Measurements from ENCODE around the gene ADAD1. TPM values are rescaled to one million over a fixed set of nuclear protein-coding genes. Genes with fewer than 3 reads are reported as not detected.

ADAD1 gene
- total RNA-seq, 2 donors from 2014 or later: not detected

- no peak overlapping the region for H3K4me3 ChIP-seq (ENCODE audit: low read length)
- WGBS, 2 experiments (ENCODE audit: insufficient coverage in 1 of 2, insufficient read length in 1 of 2): 96 to 97% methylated on average over 5 of the region's 5 CpGs
- TF ChIP-seq CTCF (conservative IDR thresholded peaks at IDR 0.05): no peak
- no peak overlapping the region for H3K9ac ChIP-seq (ENCODE audit: extremely low read depth, low read length, poor library complexity, severe bottlenecking)
- H3K9me3 Mint-ChIP-seq: no peaks in the 10 kb centered on the region
- H3K4me3 Mint-ChIP-seq: no peak overlapping the region
- H3K36me3 ChIP-seq (ENCODE audit: control insufficient read depth, insufficient read depth, low read length): peaks cover 64% of the 10 kb centered on the region
- no peaks in the 10 kb centered on the region for H3K9me3 ChIP-seq (ENCODE audit: control insufficient read depth, low read length)
- H3K27me3 ChIP-seq (ENCODE audit: control insufficient read depth, insufficient read depth, low read length, poor library complexity, severe bottlenecking): no peaks in the 10 kb centered on the region
- peaks cover 4% of the 10 kb centered on the region for H3K4me1 Mint-ChIP-seq
- H3K4me1 ChIP-seq (ENCODE audit: control insufficient read depth, insufficient read depth, low read length): no peaks in the 10 kb centered on the region
- no peak overlapping the region for H3K27ac Mint-ChIP-seq
- peaks cover 32% of the 10 kb centered on the region for H3K36me3 Mint-ChIP-seq (ENCODE audit: low read depth)
- H3K27me3 Mint-ChIP-seq (ENCODE audit: insufficient read depth): no peaks in the 10 kb centered on the region
- DNase-seq: no peak
- no peak overlapping the region for H3K27ac ChIP-seq (ENCODE audit: low read depth, low read length)
Measured at GRCh38 chr4:122346503-122346902, 32.3 kb upstream of the ADAD1 start.

GRCh38 chr4:122356317-122356808, 22.4 kb upstream of the ADAD1 start:
- H3K4me3 Mint-ChIP-seq: no peak overlapping the region
- DNase-seq: no peak
- Histone ChIP-seq H3K4me1 (ENCODE audit: control insufficient read depth, insufficient read depth, low read length) (no peaks in the 10 kb centered on the region), H3K27me3 (ENCODE audit: control insufficient read depth, insufficient read depth, low read length, poor library complexity, severe bottlenecking) (no peaks in the 10 kb centered on the region), H3K36me3 (ENCODE audit: control insufficient read depth, insufficient read depth, low read length) (peaks cover 61% of the 10 kb centered on the region), H3K27ac (ENCODE audit: low read depth, low read length) (no peak overlapping the region), H3K9me3 (ENCODE audit: control insufficient read depth, low read length) (no peaks in the 10 kb centered on the region), H3K9ac (ENCODE audit: extremely low read depth, low read length, poor library complexity, severe bottlenecking) (no peak overlapping the region), H3K4me3 (ENCODE audit: low read length) (no peak overlapping the region)
- no peaks in the 10 kb centered on the region for H3K27me3 Mint-ChIP-seq (ENCODE audit: insufficient read depth)
- no peaks in the 10 kb centered on the region for H3K4me1 Mint-ChIP-seq
- no peaks in the 10 kb centered on the region for H3K9me3 Mint-ChIP-seq
- TF ChIP-seq CTCF (conservative IDR thresholded peaks at IDR 0.05): no peak
- H3K36me3 Mint-ChIP-seq (ENCODE audit: low read depth): peaks cover 39% of the 10 kb centered on the region
- H3K27ac Mint-ChIP-seq: no peak overlapping the region

- H3K4me3 ChIP-seq (ENCODE audit: low read length): no peak overlapping the region
- no peak for TF ChIP-seq CTCF (conservative IDR thresholded peaks at IDR 0.05)
- H3K4me1 ChIP-seq (ENCODE audit: control insufficient read depth, insufficient read depth, low read length): no peaks in the 10 kb centered on the region
- no peak overlapping the region for H3K27ac ChIP-seq (ENCODE audit: low read depth, low read length)
- H3K9ac ChIP-seq (ENCODE audit: extremely low read depth, low read length, poor library complexity, severe bottlenecking): no peak overlapping the region
- Mint-ChIP-seq H3K9me3 (no peaks in the 10 kb centered on the region), H3K27ac (no peak overlapping the region), H3K4me3 (no peak overlapping the region), H3K4me1 (no peaks in the 10 kb centered on the region), H3K36me3 (ENCODE audit: low read depth) (peaks cover 24% of the 10 kb centered on the region), H3K27me3 (ENCODE audit: insufficient read depth) (no peaks in the 10 kb centered on the region)
- H3K27me3 ChIP-seq (ENCODE audit: control insufficient read depth, insufficient read depth, low read length, poor library complexity, severe bottlenecking): no peaks in the 10 kb centered on the region
- 97 to 100% methylated on average over 1 to 3 of the region's 3 CpGs for WGBS, 2 experiments (ENCODE audit: insufficient coverage in 1 of 2, insufficient read length in 1 of 2)
- peaks cover 51% of the 10 kb centered on the region for H3K36me3 ChIP-seq (ENCODE audit: control insufficient read depth, insufficient read depth, low read length)
- no peaks in the 10 kb centered on the region for H3K9me3 ChIP-seq (ENCODE audit: control insufficient read depth, low read length)
- no peak for DNase-seq
Measured at GRCh38 chr4:122360754-122361153, 18.1 kb upstream of the ADAD1 start.

Data from endodermal cell (in vitro differentiated cells).